Embryonic facial prominence (tissue), 1 donor: ENCODE results near the gene SYS1.

Experiments used
- DNase-seq: peaks from one replicate; pipeline ENCODE4 v3.0.0-alpha.2; 2016; ENCODE audit errors: extremely low spot score

The SYS1 gene

GRCh38 chr20:45355209-45356084, 7.5 kb upstream of the SYS1 start:
- no peak for DNase-seq

GRCh38 chr20:45358282-45359068, 4.5 kb upstream of the SYS1 start:
- DNase-seq: no peak

GRCh38 chr20:45359069-45359405, 3.9 kb upstream of the SYS1 start:
- no peak for DNase-seq

GRCh38 chr20:45359406-45360148, 3.4 kb upstream of the SYS1 start:
- no peak for DNase-seq

- DNase-seq: no peak
Measured at GRCh38 chr20:45361793-45362192, 1.2 kb upstream of the SYS1 start.

- DNase-seq: no peak
Measured at GRCh38 chr20:45363611-45364492, 896 bp downstream of the SYS1 start.

GRCh38 chr20:45365444-45365970, 2.6 kb downstream of the SYS1 start:
- DNase-seq: no peak

GRCh38 chr20:45366192-45366591, 3.2 kb downstream of the SYS1 start:
- DNase-seq: no peak

- no peak for DNase-seq
Measured at GRCh38 chr20:45366631-45367030, 3.7 kb downstream of the SYS1 start.

- DNase-seq: no peak
Measured at GRCh38 chr20:45367126-45367525, 4.2 kb downstream of the SYS1 start.

GRCh38 chr20:45368221-45368980, 5.4 kb downstream of the SYS1 start:
- no peak for DNase-seq

GRCh38 chr20:45370571-45371160, 7.7 kb downstream of the SYS1 start:
- DNase-seq: no peak

GRCh38 chr20:45372241-45372640, 9.3 kb downstream of the SYS1 start:
- no peak for DNase-seq

GRCh38 chr20:45372646-45373352, 9.8 kb downstream of the SYS1 start:
- no peak for DNase-seq

- DNase-seq: no peak
Measured at GRCh38 chr20:45373353-45374100, 10.6 kb downstream of the SYS1 start.

- DNase-seq: no peak
Measured at GRCh38 chr20:45374101-45374467, 11.1 kb downstream of the SYS1 start.

GRCh38 chr20:45374966-45375365, 12.0 kb downstream of the SYS1 start:
- DNase-seq: no peak

GRCh38 chr20:45377269-45377668, 14.3 kb downstream of the SYS1 start:
- no peak for DNase-seq

GRCh38 chr20:45378191-45378590, 15.2 kb downstream of the SYS1 start, which contains the start of gene TP53TG5:
Gene TP53TG5 (minus strand): TSS chr20:45378325. CDS start chr20:45378236, 89 bp downstream.
- no peak for DNase-seq
